HL-60 (cell line): ENCODE measurements around the gene WDR70.
"Not testable (repeated sequence)": the region's sequence is repeated elsewhere in the genome, so short reads cannot be mapped to it uniquely, and the experiment has no call there.

Experiments
- DNase-seq, 2 experiments: peaks; one replicate each; pipeline ENCODE4 v3.0.0-alpha.2; 2010 to 2020; ENCODE audit warnings: low read depth in 1 of 2, low spot score in 1 of 2
- H3K27ac ChIP-seq: fragments of 250-450 bp; sonication (Bioruptor Pico); replicated peaks from 2 replicates; pipeline ENCODE4 v1.5.1; 2020; ENCODE audit warnings: mild to moderate bottlenecking, moderate library complexity
- H3K27me3 ChIP-seq: fragments of 250-450 bp; sonication (Bioruptor Pico); 2 replicates; pipeline ENCODE4 v1.5.1; 2021; ENCODE audit warnings: mild to moderate bottlenecking, moderate library complexity; ENCODE audit not compliant: insufficient read depth, poor library complexity, severe bottlenecking
- H3K4me3 ChIP-seq: replicated peaks from 2 replicates; pipeline ENCODE4 v1.5.1; 2011; ENCODE audit warnings: mild to moderate bottlenecking, control low read depth, low read length; ENCODE audit not compliant: insufficient read depth
- GABPA ChIP-seq: IDR thresholded peaks from 2 replicates; pipeline ENCODE4 v1.6.1; 2012; ENCODE audit warnings: low read depth
- POLR2AphosphoS5 ChIP-seq: IDR thresholded peaks from 2 replicates; pipeline ENCODE4 v1.6.1; 2012; ENCODE audit warnings: low read depth
- REST ChIP-seq: IDR thresholded peaks from 2 replicates; pipeline ENCODE4 v1.6.1; 2012; ENCODE audit warnings: low read depth; ENCODE audit not compliant: insufficient replicate concordance
- SPI1 ChIP-seq: IDR thresholded peaks from 2 replicates; pipeline ENCODE4 v1.6.1; 2012; ENCODE audit warnings: low read depth, mild to moderate bottlenecking, borderline replicate concordance
- long read RNA-seq: library from polyadenylated mRNA; unstranded; transcript quantifications from one replicate; pipeline ENCODE4 v2.0.0, GENCODE V29; 2020
- TF ChIP-seq, protein P1 (sequence below): IDR thresholded peaks from one replicate; pipeline ENCODE4 v1.5.1; 2011; ENCODE audit warnings: low read length, control low read depth, inconsistent platforms; ENCODE audit not compliant: insufficient read depth

WDR70 gene
- long read RNA-seq, transcript WDR70-201 (18 exons, 2,983 nt), result major isoform, 122 of 153 reads
- long read RNA-seq, partial matches to known transcripts, result 5 of 153 reads
- long read RNA-seq, other reads (novel, unspliced or antisense), result 24 of 153 reads

- H3K27ac ChIP-seq, result peak within 1 kb of the TSS; percentile 79
These were observed at the start of gene WDR70 for GRCh38 chr5:37379100-37379628. Gene WDR70, plus strand, starts transcription at chr5:37379318. Its CDS starts 50 bp downstream, at chr5:37379368.

GRCh38 chr5:37334754-37335153 is 44.4 kb upstream of the WDR70 start:
- not testable (repeated sequence) for H3K4me3 ChIP-seq, DNase-seq, H3K27ac ChIP-seq, H3K27me3 ChIP-seq

More at GRCh38 chr5:37379100-37379628, at the start of gene WDR70:
- not testable (repeated sequence) for H3K27me3 ChIP-seq
- TF ChIP-seq SPI1 (peak; percentile 40; the same call in 1 of the 2 replicates), POLR2AphosphoS5 (peak; percentile 63; the same call in 1 of the 2 replicates), GABPA (peak; percentile 90)
- TF ChIP-seq, protein P1, sequence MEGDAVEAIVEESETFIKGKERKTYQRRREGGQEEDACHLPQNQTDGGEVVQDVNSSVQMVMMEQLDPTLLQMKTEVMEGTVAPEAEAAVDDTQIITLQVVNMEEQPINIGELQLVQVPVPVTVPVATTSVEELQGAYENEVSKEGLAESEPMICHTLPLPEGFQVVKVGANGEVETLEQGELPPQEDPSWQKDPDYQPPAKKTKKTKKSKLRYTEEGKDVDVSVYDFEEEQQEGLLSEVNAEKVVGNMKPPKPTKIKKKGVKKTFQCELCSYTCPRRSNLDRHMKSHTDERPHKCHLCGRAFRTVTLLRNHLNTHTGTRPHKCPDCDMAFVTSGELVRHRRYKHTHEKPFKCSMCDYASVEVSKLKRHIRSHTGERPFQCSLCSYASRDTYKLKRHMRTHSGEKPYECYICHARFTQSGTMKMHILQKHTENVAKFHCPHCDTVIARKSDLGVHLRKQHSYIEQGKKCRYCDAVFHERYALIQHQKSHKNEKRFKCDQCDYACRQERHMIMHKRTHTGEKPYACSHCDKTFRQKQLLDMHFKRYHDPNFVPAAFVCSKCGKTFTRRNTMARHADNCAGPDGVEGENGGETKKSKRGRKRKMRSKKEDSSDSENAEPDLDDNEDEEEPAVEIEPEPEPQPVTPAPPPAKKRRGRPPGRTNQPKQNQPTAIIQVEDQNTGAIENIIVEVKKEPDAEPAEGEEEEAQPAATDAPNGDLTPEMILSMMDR, result peak; percentile 73
- H3K4me3 ChIP-seq, result peak within 1 kb of the TSS; percentile 84
- peak; percentile 58 to 92 for DNase-seq

GRCh38 chr5:37342741-37343140 is 36.4 kb upstream of the WDR70 start:
- H3K4me3 ChIP-seq, H3K27me3 ChIP-seq, H3K27ac ChIP-seq, DNase-seq: not testable (repeated sequence)

DNA sequence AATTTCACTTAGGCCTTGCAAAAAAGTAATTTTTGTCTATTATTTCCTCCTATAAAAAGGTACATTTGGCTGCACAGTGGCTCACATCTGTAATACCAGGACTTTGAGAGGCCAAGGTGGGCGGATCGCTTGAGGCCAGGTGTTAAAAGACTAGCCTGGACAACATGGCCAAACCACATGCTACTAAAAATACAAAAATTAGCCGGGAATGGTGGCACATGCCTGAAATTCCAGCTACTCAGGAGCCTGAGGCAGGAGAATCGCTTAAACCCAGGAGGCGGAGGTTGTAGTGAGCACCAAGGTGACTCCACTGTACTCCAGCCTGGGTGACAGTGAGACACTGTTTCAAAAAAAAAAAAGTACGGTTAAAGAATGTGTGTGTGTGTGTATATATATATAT is 24.0 kb upstream of the WDR70 start:
- H3K27me3 ChIP-seq, result no peaks in the 10 kb centered on the region
- DNase-seq, result no peak
- TF ChIP-seq SPI1 (no peak), POLR2AphosphoS5 (no peak), GABPA (no peak), REST (no peak)
- TF ChIP-seq, protein P1, result no peak
- no peak overlapping the region for H3K4me3 ChIP-seq
- H3K27ac ChIP-seq, result no peak overlapping the region

GRCh38 chr5:37370550-37370863 is 8.6 kb upstream of the WDR70 start:
- TF ChIP-seq SPI1 (no peak), GABPA (no peak), REST (no peak), POLR2AphosphoS5 (no peak)
- TF ChIP-seq, protein P1, result no peak
- DNase-seq, result no peak
- H3K4me3 ChIP-seq, result peak overlapping the region; percentile 98
- H3K27me3 ChIP-seq, result no peaks in the 10 kb centered on the region
- peak overlapping the region; percentile 81 for H3K27ac ChIP-seq
